GM19395 (cell line): Measurements from ENCODE around the gene CDK14.
"Not testable (repeated sequence)": the region's sequence is repeated elsewhere in the genome, so short reads cannot be mapped to it uniquely, and the experiment has no call there.

Source experiments
- ATAC-seq: cut with Tn5 transposase; IDR thresholded peaks from one replicate; pipeline ENCODE4 v1.9.1; 2021; ENCODE audit warnings: mild to moderate bottlenecking, moderate library complexity; ENCODE audit not compliant: unreplicated experiment

CDK14 gene

GRCh38 chr7:90629297-90629918 lies 33.3 kb downstream of the CDK14 start:
- ATAC-seq, result peak; percentile 83

- no peak for ATAC-seq
Observed at GRCh38 chr7:90631502-90631901, 35.4 kb downstream of the CDK14 start.

GRCh38 chr7:90639683-90640082 lies 43.6 kb downstream of the CDK14 start:
- ATAC-seq, result not testable (repeated sequence)

- no peak for ATAC-seq
Observed at GRCh38 chr7:90642978-90643377, 46.9 kb downstream of the CDK14 start.

- ATAC-seq, result no peak
Observed at GRCh38 chr7:90645784-90646183, 49.7 kb downstream of the CDK14 start.

- ATAC-seq, result no peak
Observed at GRCh38 chr7:90648107-90648506, 52.0 kb downstream of the CDK14 start.

GRCh38 chr7:90648834-90649233 lies 52.7 kb downstream of the CDK14 start:
- ATAC-seq, result no peak

- no peak for ATAC-seq
Observed at GRCh38 chr7:90654718-90655427, 58.8 kb downstream of the CDK14 start.

GRCh38 chr7:90655566-90655965 lies 59.4 kb downstream of the CDK14 start:
- peak; percentile 65 for ATAC-seq

- no peak for ATAC-seq
Observed at GRCh38 chr7:90657481-90657880, 61.4 kb downstream of the CDK14 start.

- no peak for ATAC-seq
Observed at GRCh38 chr7:90660100-90660499, 64.0 kb downstream of the CDK14 start.

- peak; percentile 48 for ATAC-seq
Observed at GRCh38 chr7:90660819-90661218, 64.7 kb downstream of the CDK14 start.

- peak; percentile 19 for ATAC-seq
Observed at GRCh38 chr7:90661290-90662151, 65.4 kb downstream of the CDK14 start.

GRCh38 chr7:90663176-90663575 lies 67.1 kb downstream of the CDK14 start:
- ATAC-seq, result no peak

- no peak for ATAC-seq
Observed at GRCh38 chr7:90666186-90666585, 70.1 kb downstream of the CDK14 start.

- no peak for ATAC-seq
Observed at GRCh38 chr7:90668992-90669391, 72.9 kb downstream of the CDK14 start.

- peak; percentile 58 for ATAC-seq
Observed at GRCh38 chr7:90669492-90669891, 73.4 kb downstream of the CDK14 start.

GRCh38 chr7:90671571-90671970 lies 75.5 kb downstream of the CDK14 start:
- no peak for ATAC-seq

- ATAC-seq, result no peak
Observed at GRCh38 chr7:90672210-90672609, 76.1 kb downstream of the CDK14 start.

GRCh38 chr7:90674625-90675024 lies 78.5 kb downstream of the CDK14 start:
- no peak for ATAC-seq

GRCh38 chr7:90675982-90676381 lies 79.9 kb downstream of the CDK14 start:
- ATAC-seq, result no peak
